ENCODE data around the gene MASTL. TPM values are rescaled to one million over a fixed set of nuclear protein-coding genes. Genes with fewer than 3 reads are reported as not detected.
"Not testable (repeated sequence)": the region's sequence is repeated elsewhere in the genome, so short reads cannot be mapped to it uniquely, and the experiment has no call there.

Gene MASTL
- total RNA-seq, 1 donor from 2014 or later, result 7.7 TPM

- Histone ChIP-seq H2AFZ (ENCODE audit: low read depth, low read length) (no peak overlapping the region), H3K4me3 (ENCODE audit: insufficient read depth, low read depth, low read length) (peak overlapping the region; percentile 99)
Observed at GRCh38 chr10:27153329-27153728, 1.8 kb upstream of the MASTL start.

GRCh38 chr10:27153845-27154193, 1.3 kb upstream of the MASTL start:
- H3K27me3 Mint-ChIP-seq (ENCODE audit: low read depth, unreplicated experiment), result no peaks in the 10 kb centered on the region
- Histone ChIP-seq H3K27ac (ENCODE audit: low read depth, low read length) (peak overlapping the region; percentile 100), H3K79me2 (ENCODE audit: insufficient read depth, low read length) (peaks cover 89% of the 10 kb centered on the region), H4K20me1 (ENCODE audit: insufficient read depth, low read length) (peaks cover 47% of the 10 kb centered on the region), H3K9me3 (ENCODE audit: insufficient read depth, low read depth, low read length) (no peaks in the 10 kb centered on the region), H3K4me3 (ENCODE audit: insufficient read depth, low read depth, low read length) (peak overlapping the region; percentile 99), H3K9ac (ENCODE audit: low read length) (peak overlapping the region; percentile 98), H2AFZ (ENCODE audit: low read depth, low read length) (peak overlapping the region; percentile 70), H3K27me3 (ENCODE audit: insufficient read depth, low read length) (no peaks in the 10 kb centered on the region), H3K4me2 (ENCODE audit: low read length) (peak overlapping the region; percentile 95), H3K36me3 (ENCODE audit: insufficient read depth, low read length) (peaks cover 5% of the 10 kb centered on the region), H3K4me1 (ENCODE audit: insufficient read depth, low read length) (peaks cover 17% of the 10 kb centered on the region)
- peak overlapping the region; percentile 95 for H3K4me3 Mint-ChIP-seq (ENCODE audit: unreplicated experiment)
- FAIRE-seq, result no peak
- H3K27ac Mint-ChIP-seq (ENCODE audit: unreplicated experiment), result peak overlapping the region; percentile 99
- DNase-seq (ENCODE audit: low read depth), result peak; percentile 22
- H3K9me3 Mint-ChIP-seq (ENCODE audit: unreplicated experiment), result no peaks in the 10 kb centered on the region
- H3K4me1 Mint-ChIP-seq (ENCODE audit: low read depth, unreplicated experiment), result peaks cover 13% of the 10 kb centered on the region
- TF ChIP-seq, protein P1, sequence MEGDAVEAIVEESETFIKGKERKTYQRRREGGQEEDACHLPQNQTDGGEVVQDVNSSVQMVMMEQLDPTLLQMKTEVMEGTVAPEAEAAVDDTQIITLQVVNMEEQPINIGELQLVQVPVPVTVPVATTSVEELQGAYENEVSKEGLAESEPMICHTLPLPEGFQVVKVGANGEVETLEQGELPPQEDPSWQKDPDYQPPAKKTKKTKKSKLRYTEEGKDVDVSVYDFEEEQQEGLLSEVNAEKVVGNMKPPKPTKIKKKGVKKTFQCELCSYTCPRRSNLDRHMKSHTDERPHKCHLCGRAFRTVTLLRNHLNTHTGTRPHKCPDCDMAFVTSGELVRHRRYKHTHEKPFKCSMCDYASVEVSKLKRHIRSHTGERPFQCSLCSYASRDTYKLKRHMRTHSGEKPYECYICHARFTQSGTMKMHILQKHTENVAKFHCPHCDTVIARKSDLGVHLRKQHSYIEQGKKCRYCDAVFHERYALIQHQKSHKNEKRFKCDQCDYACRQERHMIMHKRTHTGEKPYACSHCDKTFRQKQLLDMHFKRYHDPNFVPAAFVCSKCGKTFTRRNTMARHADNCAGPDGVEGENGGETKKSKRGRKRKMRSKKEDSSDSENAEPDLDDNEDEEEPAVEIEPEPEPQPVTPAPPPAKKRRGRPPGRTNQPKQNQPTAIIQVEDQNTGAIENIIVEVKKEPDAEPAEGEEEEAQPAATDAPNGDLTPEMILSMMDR (IDR thresholded peaks at IDR 0.05; ENCODE audit: insufficient read depth, low read depth, low read length), result no peak
- TF ChIP-seq EZH2 (IDR thresholded peaks at IDR 0.05; ENCODE audit: insufficient read depth, low read length), result no peak
- H3K36me3 Mint-ChIP-seq (ENCODE audit: low read depth, unreplicated experiment), result no peaks in the 10 kb centered on the region

More at GRCh38 chr10:27153329-27153728, 1.8 kb upstream of the MASTL start:
- Histone ChIP-seq H3K36me3 (ENCODE audit: insufficient read depth, low read length) (peaks cover 7% of the 10 kb centered on the region), H3K79me2 (ENCODE audit: insufficient read depth, low read length) (peaks cover 90% of the 10 kb centered on the region), H3K4me1 (ENCODE audit: insufficient read depth, low read length) (peaks cover 17% of the 10 kb centered on the region), H4K20me1 (ENCODE audit: insufficient read depth, low read length) (peaks cover 52% of the 10 kb centered on the region), H3K9ac (ENCODE audit: low read length) (peak overlapping the region; percentile 98), H3K9me3 (ENCODE audit: insufficient read depth, low read depth, low read length) (no peaks in the 10 kb centered on the region), H3K27me3 (ENCODE audit: insufficient read depth, low read length) (no peaks in the 10 kb centered on the region), H3K4me2 (ENCODE audit: low read length) (peak overlapping the region; percentile 95), H3K27ac (ENCODE audit: low read depth, low read length) (peak overlapping the region; percentile 100)
- no peak for FAIRE-seq
- Mint-ChIP-seq H3K9me3 (ENCODE audit: unreplicated experiment) (no peaks in the 10 kb centered on the region), H3K4me1 (ENCODE audit: low read depth, unreplicated experiment) (peaks cover 13% of the 10 kb centered on the region), H3K36me3 (ENCODE audit: low read depth, unreplicated experiment) (no peaks in the 10 kb centered on the region), H3K27me3 (ENCODE audit: low read depth, unreplicated experiment) (no peaks in the 10 kb centered on the region), H3K27ac (ENCODE audit: unreplicated experiment) (peak overlapping the region; percentile 99), H3K4me3 (ENCODE audit: unreplicated experiment) (peak overlapping the region; percentile 95)
- TF ChIP-seq, protein P1 (IDR thresholded peaks at IDR 0.05; ENCODE audit: insufficient read depth, low read depth, low read length), result no peak
- TF ChIP-seq EZH2 (IDR thresholded peaks at IDR 0.05; ENCODE audit: insufficient read depth, low read length), result no peak
- DNase-seq (ENCODE audit: low read depth), result no peak

DNA sequence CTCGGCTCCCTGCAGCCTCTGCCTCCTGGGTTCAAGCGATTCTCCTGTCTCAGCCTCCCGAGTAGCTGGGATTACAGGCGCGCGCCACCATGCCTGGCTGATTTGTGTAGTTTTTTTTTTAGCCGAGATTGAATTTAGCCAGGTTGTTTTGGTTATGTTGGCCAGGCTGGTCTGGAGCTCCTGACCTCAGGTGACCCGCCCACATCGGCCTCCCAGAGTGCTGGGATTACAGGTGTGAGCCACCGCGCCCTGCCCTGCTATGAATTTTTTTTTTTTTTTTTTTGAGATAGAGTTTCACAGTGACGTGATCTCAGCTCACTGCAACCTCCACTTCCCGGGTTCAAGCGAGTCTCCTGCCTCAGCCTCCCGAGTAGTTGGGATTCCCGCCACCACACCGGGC, 1.4 kb downstream of the MASTL start:
- peak overlapping the region; percentile 99 for H3K4me3 ChIP-seq (ENCODE audit: insufficient read depth, low read depth, low read length)
- H3K36me3 Mint-ChIP-seq (ENCODE audit: low read depth, unreplicated experiment); DNase-seq (ENCODE audit: low read depth); H3K27me3 Mint-ChIP-seq (ENCODE audit: low read depth, unreplicated experiment); H3K9me3 Mint-ChIP-seq (ENCODE audit: unreplicated experiment); H2AFZ ChIP-seq (ENCODE audit: low read depth, low read length); H3K27me3 ChIP-seq (ENCODE audit: insufficient read depth, low read length); H3K9me3 ChIP-seq (ENCODE audit: insufficient read depth, low read depth, low read length); FAIRE-seq: not testable (repeated sequence)
- H3K4me1 ChIP-seq (ENCODE audit: insufficient read depth, low read length), result peaks cover 14% of the 10 kb centered on the region
- peaks cover 12% of the 10 kb centered on the region for H3K36me3 ChIP-seq (ENCODE audit: insufficient read depth, low read length)
- Mint-ChIP-seq H3K4me1 (ENCODE audit: low read depth, unreplicated experiment) (peaks cover 10% of the 10 kb centered on the region), H3K27ac (ENCODE audit: unreplicated experiment) (peak overlapping the region; percentile 99), H3K4me3 (ENCODE audit: unreplicated experiment) (peak overlapping the region; percentile 95)
- H3K9ac ChIP-seq (ENCODE audit: low read length), result peak overlapping the region; percentile 98
- H4K20me1 ChIP-seq (ENCODE audit: insufficient read depth, low read length), result peaks cover 20% of the 10 kb centered on the region
- peak overlapping the region; percentile 95 for H3K4me2 ChIP-seq (ENCODE audit: low read length)
- H3K27ac ChIP-seq (ENCODE audit: low read depth, low read length), result peak overlapping the region; percentile 100
- peaks cover 64% of the 10 kb centered on the region for H3K79me2 ChIP-seq (ENCODE audit: insufficient read depth, low read length)
